GM19372 (cell line): ENCODE data around the gene NRF1.

ENCODE experiments used
- ATAC-seq: cut with Tn5 transposase; IDR thresholded peaks from one replicate; pipeline ENCODE4 v1.9.1; 2021; ENCODE audit warnings: mild to moderate bottlenecking, low read depth, moderate library complexity; ENCODE audit not compliant: unreplicated experiment

The NRF1 gene

GRCh38 chr7:129676017-129676897 is 64.7 kb downstream of the NRF1 start:
- no peak for ATAC-seq

DNA sequence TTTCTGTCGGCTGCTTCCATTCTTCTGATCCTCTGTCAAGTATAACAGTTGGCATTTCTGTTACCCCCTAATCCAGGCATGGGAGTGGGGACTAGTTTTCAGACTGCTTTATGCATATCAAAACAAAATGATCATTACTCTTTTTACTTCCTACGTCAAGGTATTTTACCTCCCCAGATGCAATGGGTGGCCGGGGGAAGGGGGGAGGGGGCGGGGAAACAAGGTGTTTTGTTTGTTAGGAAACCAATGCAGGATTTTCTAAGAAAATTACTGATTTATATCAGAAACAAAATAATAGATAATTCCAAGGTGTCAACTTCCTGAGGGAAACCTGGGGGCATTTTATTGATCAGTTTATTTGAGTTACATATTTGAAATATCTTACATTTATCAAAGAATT is 66.3 kb downstream of the NRF1 start:
- no peak for ATAC-seq

DNA sequence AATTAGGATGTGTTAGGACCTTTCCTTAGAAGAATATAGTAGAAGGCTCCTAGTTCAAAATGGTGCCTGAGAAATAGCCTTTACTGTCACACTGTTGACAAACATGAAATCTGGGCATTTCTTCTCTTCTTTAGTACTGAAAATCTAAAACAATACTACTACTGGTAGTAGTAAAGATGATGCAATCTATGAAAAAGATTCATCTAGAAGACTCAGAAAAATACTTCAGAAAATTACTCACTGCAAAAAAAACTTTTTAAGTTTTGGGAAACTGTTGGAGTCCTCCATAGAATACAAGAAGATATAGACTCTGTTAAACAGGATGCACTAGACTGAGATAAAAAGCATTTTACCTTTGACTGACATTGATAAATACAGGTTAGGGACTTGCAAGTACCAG is 67.1 kb downstream of the NRF1 start:
- ATAC-seq, result no peak

DNA sequence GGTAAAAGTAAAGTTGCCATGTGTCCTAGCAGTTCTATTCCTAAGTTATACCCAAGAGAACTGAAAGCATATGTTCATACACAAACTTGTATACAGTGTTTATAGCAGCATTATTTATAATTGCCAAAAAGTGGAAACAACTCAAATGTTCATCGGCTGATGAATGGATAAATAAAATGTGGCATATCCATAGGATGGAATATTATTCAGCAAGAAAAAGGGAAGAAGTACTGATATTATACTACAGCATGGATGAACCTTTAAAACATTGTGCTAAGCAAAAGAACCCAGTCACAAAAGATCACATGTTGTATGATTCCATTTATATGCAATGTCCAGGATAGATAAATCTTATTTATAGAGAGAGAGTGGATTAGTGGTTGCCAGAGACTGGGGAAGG is 68.9 kb downstream of the NRF1 start:
- ATAC-seq, result no peak

DNA sequence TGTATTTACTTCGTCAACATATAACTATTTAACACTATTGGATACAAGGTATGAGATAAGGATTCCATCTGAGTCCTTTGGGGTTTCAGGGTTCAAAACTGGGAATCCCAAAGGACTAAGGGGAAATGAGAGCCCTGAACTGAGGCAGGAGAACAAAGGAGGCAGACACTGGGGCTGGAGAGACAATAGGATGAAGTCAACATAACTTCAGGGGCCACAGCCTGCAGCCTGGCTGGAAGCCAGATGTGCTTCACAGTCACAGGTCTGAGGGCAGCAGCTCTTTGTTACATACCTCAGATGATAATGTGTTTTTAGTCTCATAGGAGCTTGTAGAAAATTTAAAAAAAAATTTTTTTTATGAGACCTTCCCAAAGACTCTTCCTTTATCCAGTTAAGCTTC is 73.3 kb downstream of the NRF1 start:
- no peak for ATAC-seq

GRCh38 chr7:129686063-129686462 is 74.5 kb downstream of the NRF1 start:
- ATAC-seq, result no peak

GRCh38 chr7:129688503-129689222 is 77.1 kb downstream of the NRF1 start:
- no peak for ATAC-seq

- no peak for ATAC-seq
Measured at GRCh38 chr7:129689995-129690581, 78.6 kb downstream of the NRF1 start.

GRCh38 chr7:129690701-129691100 is 79.2 kb downstream of the NRF1 start:
- ATAC-seq, result no peak

- no peak for ATAC-seq
Measured at GRCh38 chr7:129698516-129699418, 87.2 kb downstream of the NRF1 start.

DNA sequence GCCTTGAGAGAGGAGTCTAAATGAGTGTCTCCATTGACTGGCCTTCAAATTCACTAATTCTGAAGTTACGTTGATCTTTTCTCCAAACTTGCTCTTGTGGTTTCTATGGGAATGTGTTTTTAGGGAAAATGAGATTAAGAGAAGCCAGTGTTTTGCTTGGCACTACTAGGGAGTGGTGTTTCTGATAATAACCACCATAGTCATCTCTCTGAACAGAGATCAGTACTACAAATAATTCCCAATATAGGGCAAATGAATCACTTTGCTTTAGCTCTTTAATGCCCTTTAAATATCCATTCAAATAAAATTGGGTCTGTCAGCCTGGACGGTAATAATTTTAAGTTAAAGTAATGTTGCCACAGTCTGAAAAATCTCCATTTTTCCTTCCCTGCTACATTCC is 90.8 kb downstream of the NRF1 start:
- no peak for ATAC-seq

DNA sequence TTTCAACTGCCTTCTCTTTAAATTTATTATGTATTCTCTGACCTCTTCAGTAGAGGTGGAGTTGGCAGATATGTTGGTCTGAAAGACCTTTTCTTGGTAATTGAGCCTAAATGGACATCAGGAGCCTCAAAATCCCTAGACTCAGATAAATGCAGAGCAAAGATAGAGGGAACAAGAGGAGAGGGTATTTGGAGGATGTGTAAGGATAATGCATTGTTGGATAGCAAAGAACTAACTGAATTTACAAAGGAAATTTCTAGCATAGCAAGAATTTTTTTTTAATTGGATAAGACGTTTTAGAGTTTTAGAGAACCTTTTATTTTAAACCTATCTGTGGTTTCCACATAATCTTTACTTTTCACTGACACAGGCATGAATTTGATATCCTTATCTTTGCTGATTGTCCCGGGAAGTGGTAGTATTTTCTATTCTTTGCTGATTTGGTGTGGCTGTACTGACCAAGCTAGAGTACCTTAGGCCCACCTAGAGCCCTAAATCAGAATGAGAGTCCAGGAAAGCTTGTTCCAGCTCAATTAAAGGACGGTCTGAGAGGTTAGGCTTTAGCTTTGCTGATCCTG is 91.3 kb downstream of the NRF1 start:
- no peak for ATAC-seq

GRCh38 chr7:129703751-129704150 is 92.2 kb downstream of the NRF1 start:
- ATAC-seq, result no peak

DNA sequence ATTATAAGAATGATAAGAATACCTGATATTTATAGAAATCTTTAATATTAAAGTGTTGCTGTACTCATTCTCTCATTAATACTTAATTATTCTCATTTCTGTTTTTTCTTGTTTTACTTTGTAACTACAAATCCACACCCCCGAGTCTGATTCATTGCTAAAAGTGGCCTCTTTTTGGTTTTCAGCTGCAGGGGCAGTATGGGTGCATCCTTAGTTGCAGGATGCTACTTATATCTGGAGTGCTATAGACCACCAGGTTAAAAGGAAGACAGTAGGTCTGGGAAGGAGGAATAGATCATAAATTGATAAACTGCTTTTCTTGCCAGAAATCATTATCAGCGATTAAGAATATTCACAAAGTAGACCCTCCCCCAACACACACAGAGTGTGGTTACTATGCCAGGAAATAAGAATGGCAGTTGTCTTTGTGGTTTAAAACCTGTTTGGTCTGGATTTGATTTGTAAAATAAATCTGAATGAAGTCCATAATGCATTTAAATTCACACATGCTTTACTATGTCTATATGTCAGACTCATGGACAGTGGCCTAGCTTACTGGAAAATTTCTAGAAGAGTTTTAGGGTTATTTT is 96.5 kb downstream of the NRF1 start:
- no peak for ATAC-seq

GRCh38 chr7:129713544-129713943 is 102.0 kb downstream of the NRF1 start:
- ATAC-seq, result no peak

DNA sequence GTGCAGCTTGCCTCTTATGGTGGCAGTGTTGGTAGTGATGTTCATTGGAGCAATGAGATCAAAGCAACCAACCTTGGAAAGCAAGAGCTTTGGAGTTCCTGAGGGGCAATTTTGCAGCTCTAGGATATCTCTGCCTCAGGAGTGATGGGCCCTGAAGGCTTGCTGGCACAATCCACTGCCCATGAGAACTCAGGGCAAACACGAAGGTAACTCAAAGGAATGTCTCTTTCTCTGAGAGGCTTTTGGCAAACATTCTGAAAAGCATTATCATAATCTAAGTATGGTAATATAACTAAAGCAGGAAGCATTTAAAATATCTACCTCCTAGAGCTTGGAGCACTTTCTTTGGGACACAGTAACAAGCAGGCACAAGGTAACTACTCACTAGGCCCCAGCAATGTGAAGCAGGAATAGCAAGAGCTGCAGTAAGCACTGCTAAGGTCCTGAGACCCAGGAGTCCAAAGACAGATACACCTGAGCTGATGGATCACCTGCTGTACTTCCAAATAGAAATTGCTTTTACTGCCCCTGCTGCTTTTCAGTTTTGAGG is 103.1 kb downstream of the NRF1 start:
- ATAC-seq, result no peak

- ATAC-seq, result no peak
Measured at GRCh38 chr7:129719980-129720732, 108.6 kb downstream of the NRF1 start.

GRCh38 chr7:129721068-129721467 is 109.5 kb downstream of the NRF1 start:
- no peak for ATAC-seq

GRCh38 chr7:129723679-129724078 is 112.2 kb downstream of the NRF1 start:
- ATAC-seq, result no peak
